Measurements from ENCODE around the gene VPS9D1.

Gene VPS9D1

GRCh38 chr16:89732142-89732917 is 11.6 kb upstream of the VPS9D1 start:
- no peak for DNase-seq

GRCh38 chr16:89730610-89731234 is 10.0 kb upstream of the VPS9D1 start:
- no peak for DNase-seq

GRCh38 chr16:89729863-89730593 is 9.3 kb upstream of the VPS9D1 start:
- DNase-seq = no peak

GRCh38 chr16:89729293-89729692 is 8.6 kb upstream of the VPS9D1 start:
- no peak for DNase-seq

- DNase-seq = no peak
Observed at GRCh38 chr16:89727406-89728120, 6.9 kb upstream of the VPS9D1 start.

- peak; percentile 89 for DNase-seq
Observed at GRCh38 chr16:89723279-89724250, 2.9 kb upstream of the VPS9D1 start.

GRCh38 chr16:89722392-89723278 is 1.9 kb upstream of the VPS9D1 start:
- DNase-seq = peak; percentile 81

GRCh38 chr16:89721546-89722391 is 1.1 kb upstream of the VPS9D1 start:
- peak; percentile 93 for DNase-seq

- DNase-seq = no peak
Observed at GRCh38 chr16:89720551-89720812, 216 bp downstream of the VPS9D1 start.

- DNase-seq = no peak
Observed at GRCh38 chr16:89717688-89718505, 2.8 kb downstream of the VPS9D1 start.

- DNase-seq = no peak
Observed at GRCh38 chr16:89716916-89717687, 3.6 kb downstream of the VPS9D1 start.

- no peak for DNase-seq
Observed at GRCh38 chr16:89716493-89716892, 4.2 kb downstream of the VPS9D1 start.

GRCh38 chr16:89712274-89712781 is 8.4 kb downstream of the VPS9D1 start:
- DNase-seq = no peak

- DNase-seq = peak; percentile 66
Observed at GRCh38 chr16:89711601-89712273, 9.0 kb downstream of the VPS9D1 start.

GRCh38 chr16:89710709-89711564 is 9.8 kb downstream of the VPS9D1 start:
- no peak for DNase-seq

GRCh38 chr16:89709716-89710432 is 10.8 kb downstream of the VPS9D1 start:
- no peak for DNase-seq

All from CD4-positive, alpha-beta T cell treated with Interleukin-21 for 1 hour (primary cell).